HuH-7.5 (cell line): ENCODE measurements around the gene PYGB.

Experiments
- DNase-seq: peaks from one replicate; pipeline ENCODE4 v3.0.0; 2011; ENCODE audit warnings: low spot score

Gene PYGB

DNA sequence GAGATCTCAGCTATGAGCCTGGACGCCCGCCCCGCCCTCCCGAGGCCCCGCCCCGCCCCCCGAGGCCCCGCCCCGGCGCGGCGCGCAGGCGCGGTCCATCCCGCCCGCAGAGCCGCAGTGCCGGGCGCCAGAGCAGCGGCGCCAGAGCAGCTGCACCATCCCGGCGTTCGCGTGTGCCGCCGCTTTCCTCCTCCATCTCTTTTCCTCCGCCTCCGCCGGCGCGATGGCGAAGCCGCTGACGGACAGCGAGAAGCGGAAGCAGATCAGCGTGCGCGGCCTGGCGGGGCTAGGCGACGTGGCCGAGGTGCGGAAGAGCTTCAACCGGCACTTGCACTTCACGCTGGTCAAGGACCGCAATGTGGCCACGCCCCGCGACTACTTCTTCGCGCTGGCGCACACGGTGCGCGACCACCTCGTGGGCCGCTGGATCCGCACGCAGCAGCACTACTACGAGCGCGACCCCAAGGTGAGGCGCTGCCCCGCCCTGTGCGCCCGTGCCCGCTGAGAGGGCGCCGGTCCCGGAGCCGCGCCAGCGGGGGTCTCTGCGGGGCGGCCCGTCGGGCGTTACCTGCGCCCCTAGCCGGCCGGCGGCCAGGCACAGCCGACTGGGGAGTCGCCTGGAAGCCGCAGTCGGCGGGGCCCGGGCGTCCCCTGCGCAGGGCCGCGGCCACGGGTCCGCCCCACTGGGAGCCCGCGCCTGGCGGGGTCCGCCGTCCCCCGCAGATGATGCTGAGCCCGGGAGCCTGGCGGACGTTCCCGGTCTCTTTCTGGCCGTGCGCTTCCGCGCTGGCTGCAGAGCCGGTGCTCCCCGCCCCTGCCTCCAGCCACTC, at the start of gene PYGB:
TSS of gene PYGB (plus strand) at position 130 of the 830 bp plus-strand sequence. CDS start at position 224, 94 bp downstream.
- DNase-seq: peak; percentile 95

DNA sequence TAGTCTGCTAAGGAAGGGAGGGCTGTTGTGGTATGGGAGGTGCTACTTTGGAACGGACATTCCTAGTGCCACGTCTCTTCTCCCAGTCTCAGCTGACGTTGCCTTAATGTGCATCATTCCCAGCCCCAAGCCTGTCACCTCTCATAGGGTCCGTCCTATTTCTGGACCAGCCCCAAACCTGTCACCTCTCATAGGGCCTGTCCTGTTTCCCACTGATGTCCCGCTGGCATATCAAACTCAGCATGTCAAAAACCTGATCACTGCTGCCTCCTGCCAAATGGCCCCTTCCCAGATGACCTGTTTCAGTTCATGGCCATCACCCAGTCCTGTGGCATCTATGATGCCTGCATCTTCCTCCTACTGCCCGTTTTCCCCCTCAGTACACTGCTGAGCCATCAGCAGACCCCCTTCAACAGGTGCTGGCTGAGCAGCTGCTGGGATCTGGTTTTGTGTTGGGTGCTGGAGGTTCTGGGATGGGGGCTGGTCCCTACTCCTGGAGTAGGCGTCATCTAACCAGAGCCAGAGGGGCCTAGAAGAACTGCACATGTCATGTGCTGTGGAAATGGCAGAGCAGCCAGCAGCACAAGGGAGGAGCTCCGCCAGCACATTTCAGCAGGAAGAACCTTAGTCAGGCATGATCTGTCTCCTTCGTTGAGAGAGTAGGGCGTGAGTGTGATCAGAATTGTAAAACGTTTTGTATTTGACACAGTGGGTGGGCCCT, 49.1 kb upstream of the PYGB start:
- DNase-seq: no peak

DNA sequence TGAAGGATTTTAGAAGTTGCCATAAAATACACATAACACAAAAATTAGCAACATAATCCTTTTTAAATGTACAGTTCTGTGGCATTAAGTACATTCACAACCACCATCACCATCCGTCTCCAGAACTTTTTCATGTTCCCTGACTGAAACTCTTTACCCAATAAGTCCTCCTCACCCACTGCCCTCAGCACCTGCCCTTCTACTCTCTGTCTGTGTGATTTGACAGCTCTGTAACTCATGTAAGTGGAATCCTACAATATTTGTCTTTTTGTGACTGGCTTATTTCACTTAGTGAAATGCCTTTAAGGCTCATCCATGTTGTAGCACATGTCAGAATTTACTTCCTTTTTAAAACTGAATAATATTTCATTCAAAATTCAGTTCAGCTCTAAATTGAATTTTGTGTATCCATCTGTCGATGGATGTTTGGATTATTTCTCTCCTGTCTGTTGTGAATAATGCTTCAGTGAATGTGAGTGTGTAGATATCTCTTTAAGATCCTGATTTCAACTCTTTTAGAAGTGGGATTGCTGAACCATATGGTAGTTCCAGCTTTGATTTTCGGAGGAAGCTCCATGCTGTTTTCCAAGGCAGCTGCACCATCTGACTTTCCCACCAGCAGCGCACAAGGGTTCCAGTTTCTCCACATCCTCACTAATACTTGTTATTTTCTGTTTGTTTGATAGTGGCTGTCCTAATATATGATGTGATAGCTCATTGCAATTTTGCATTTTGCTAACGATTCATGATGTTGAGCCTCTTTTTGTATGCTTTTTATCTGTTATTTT, 48.2 kb upstream of the PYGB start:
- DNase-seq: no peak

DNA sequence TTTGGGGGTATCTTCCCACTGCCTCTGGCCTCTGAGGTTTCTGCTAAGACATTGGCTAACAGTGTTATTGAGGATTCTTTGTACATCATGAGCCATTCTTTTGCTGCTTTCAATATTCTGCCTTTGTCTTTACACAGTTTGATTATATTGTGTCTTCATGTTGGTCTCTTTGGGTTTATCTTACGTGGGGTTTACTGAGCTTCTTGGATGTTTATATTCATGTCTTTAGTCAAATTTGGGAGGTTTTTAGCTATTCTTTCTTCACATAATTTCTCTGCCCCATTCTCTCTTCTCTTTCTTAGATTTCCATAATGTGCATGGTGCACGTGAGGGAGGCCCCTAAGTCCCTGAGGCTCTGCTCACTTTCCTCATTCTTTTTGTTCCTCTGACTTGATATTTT, 44.8 kb upstream of the PYGB start:
- no peak for DNase-seq

DNA sequence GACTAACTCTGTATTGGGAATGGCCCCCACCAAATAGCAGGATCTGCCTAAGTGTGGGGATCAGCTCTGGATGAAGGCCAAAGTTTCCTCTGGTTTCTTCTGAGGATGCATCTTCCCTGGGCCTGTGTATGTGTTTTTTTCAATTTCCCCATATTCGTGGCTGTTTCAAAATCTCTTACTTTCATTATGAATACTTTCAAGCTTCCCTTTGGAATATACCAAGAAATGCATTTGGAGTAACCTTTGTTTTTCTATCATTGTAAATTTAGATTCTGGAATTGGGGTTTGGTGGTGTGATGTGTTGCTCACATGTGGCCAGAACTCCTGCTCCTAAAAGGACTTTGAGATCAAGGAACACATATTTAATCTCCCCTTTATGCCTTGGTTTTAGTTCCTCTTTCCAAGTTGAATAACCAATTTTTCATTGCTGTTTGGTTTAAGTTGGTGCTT, 44.0 kb upstream of the PYGB start:
- no peak for DNase-seq

DNA sequence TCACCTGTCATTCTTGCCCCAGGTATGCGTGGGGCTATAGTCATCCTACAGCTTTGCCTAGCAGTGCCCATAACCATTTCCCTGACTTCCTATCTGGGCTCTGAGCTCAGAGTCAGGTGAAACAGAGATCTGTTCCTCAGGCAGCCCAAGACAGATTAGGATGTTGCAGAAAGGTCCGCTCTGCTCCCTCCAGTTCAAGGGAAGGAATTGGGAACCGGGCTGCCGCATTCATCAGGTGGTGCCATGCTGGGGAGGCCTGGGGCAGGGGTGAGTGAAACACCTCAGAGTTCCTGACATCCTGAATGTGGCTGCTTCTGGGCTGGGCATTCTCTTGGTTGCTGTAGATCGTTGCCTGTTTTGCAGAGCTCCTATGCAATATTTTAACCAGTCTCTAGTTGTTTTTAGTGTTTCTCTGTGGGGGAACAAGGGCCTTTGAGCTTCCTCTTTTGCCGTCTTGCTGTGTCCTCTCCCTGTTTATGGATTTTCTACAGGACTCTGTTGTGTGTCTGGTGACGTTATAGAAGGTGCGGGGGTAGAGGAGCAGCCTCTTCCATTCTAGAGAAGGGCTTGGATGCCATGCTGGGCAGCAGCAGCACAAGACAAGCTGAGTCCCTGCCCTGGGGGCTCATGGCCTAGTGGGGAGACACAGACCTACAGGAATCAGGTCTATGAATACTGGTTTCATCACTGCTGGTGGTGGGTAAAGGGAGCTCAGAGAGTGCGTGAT, 43.2 kb upstream of the PYGB start:
- peak; percentile 5 for DNase-seq

DNA sequence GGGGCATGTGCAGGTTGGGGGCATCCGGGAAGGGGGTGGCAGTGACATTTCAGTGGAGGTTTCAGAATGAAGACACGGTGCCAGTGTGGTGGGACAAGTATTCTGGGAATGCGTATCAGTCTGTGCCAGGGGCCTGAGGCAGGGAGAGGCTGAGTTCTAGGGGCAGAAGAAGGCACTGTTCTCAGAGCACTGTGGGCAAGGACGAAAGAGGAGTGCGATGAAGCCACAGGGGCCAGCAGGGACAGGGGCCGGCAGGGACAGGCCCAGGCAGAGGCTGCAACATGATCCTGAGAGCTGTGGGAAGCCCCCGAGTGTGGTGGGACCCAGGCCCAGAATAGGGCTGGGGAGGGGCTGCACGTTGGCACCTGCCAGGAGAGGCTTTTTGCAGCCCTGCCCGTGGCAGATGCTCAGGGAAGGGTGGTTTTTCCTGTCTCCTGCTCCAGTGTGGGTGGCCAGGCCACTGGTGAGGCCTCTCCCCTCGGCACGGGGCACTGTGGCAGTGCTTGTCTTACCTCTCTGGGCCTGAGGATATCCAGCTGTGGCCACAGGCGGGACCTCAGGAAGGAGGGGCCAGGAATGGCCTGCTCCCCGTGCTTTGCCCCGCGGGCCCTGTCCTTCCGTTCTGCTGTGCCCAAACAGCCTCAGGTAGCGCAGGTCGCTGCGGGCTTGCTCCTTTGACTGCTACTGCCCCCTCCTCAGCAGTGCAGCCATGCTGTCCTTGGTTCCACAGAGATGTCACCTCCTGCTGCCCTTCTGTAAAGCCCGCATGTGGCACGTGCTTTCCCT, 42.4 kb upstream of the PYGB start:
- DNase-seq: no peak

DNA sequence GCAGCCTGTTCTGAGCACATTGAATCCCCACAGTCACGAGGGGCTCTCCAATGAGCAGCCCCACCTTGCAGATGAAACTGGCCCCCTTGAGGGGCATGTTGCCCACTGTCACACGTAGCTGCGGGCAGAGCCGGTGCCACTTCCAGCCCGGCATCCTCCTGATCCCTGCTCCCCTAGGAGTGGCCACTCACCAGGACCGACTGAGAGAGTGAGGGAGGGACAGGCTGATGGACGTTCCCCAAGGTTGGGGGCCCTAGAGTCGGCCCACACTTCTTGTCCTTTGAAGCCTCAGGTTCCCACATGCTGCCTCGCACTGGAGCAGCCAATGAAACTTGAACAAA, 41.9 kb upstream of the PYGB start:
- DNase-seq: no peak

DNA sequence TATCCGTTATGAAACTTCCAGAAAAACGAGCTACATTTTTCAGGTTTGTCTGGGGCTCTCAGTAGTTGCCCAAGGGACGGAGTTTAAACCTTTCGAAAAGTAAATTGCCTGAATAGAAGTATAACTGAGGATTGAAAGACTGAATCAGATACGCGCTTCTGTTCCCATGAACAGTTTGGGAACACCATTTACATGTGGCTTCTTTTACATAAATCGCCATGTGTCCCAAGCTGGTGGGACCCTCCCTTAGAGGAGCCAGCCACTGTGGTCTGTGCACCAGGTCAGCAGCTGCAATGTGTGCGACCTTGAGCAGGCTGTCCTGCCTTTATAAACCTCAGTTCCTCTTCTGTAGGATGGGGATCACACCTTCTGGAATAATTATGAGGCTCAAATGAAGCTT, 41.3 kb upstream of the PYGB start:
- no peak for DNase-seq

DNA sequence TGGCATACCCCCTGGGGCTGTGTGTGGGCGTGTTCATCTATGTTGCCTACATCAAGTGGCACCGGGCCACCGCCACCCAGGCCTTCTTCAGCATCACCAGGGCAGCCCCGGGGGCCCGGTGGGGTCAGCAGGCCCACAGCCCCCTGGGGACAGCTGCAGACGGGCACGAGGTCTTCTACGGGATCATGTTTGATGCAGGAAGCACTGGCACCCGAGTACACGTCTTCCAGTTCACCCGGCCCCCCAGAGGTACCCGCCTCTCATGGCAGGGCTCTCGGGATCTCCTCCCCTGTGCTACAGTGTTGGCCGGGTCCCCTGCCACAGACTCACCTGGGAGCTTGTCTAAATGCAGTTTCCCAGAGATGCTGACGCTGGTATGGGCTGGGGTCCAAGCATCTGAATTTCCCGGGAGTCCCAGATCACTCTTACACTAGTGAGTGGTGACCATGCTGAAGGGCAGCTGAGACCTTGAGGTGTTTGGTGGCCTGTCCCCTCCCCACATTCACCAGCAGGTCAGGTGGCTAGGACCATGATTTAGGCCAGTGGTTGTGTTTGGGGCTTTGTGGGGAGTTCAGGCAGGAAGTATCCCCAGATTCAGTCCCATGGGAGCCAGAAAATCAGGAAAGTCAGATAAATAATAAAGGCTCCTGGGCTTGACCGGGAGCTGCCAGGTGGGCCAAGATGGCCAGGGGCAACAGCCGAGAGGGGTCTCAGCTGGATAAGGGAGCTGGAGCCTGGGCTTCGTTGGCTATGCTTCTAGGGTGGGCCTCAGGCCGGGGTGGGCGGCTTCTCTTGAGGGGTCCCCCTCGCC, 40.5 kb upstream of the PYGB start:
- DNase-seq: no peak

DNA sequence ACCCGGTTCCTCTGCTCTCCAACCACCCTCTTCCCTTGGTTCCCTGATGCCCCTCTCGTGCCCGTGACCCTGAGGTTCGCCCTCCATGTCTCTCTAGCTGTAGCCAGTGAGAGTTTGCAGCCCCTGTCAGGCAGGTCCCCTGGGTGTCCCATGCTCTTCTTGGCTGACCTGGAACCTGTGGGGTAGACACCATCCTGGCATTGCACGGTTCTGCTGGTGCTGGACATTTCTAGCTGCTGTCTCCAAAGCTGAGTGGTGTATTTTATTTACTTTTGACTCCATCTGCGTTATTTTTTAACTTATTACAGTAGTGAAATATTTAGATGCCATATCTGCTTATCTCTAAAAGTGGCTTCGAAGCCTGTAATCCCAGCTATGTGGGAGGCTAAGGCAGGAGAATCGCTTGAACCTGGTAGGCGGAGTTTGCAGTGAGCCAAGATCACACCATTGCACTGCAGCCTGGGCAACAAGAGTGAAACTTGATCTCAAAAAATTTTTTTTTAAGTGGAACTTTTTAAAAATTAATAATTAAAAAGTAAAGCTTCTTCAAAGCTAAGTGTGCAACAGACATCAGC, 39.8 kb upstream of the PYGB start:
- no peak for DNase-seq

DNA sequence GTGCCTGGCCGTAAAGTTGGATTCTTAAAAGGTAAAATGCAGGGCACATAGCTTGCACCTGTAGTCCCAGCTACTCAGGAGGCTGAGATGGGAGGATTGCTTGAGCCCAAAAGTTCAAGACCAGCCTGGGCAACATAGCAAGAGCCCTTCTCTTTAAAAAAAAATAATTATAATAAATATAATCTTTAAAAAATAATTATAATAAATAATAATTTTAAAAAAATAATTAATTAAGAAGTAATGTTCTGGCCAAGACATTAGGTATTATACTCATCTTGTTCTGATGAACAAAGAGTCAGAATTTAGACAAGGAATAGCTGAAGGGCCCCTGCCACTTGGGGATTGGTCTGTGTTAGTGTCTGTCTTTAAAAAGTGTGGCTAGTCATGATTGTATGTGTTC, 38.5 kb upstream of the PYGB start:
- DNase-seq: no peak

DNA sequence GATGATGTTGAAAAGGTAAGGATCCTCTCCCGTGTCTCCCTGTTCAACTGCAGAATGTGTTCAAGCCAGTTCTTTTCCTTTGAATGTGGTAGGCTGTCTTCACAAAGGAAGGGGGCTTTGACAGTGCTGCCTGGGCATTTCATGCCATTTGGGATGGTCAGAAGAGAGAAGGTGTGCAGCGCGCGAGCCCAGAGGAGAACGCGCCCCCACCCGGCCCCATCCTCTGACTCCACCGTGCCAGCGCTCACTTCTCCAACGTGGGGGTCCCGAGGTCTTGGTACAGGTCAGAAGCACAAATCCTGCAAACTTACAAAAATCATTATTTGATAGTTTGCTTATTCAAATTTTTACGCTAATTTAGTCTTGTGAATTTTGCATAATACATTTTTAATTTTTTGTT, 38.0 kb upstream of the PYGB start:
- DNase-seq: no peak

DNA sequence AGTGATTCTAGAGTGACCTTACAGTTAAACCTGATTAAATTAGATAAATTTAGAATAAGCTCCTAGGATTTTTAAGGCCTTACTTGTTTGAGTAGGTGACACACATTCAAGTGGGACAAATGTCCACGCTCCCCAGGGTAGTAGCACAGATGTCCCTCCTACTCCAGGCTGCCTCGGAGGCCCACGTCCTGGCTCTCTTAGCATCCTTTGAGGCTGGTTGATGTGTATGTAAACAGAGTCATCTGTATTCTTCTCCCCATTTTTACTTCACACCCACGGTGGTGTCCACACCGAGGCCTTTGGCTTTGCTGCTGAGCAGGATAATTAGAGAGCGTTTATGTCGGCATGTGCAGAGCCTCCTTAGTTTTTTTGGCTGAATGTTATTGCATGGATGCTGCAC, 36.6 kb upstream of the PYGB start:
- DNase-seq: no peak

DNA sequence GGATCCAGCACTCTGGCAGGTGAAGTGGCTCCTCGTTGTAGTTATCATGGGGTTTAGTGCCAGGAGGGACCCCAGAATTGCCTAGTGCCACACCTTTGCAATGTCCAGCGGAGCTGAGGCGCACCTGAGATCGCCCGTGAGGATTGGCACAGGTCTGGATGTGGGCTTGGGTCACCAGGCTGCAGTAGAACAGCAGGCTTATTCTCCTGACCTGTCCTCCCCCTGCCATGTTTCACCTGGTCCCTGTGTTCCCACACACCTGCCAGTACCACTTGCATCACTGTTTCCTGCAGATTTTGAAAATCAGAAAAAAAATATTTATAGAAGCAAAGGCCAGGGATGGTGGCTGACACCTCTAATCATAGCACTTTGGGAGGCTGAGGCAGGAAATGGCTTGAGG, 35.6 kb upstream of the PYGB start:
- no peak for DNase-seq

DNA sequence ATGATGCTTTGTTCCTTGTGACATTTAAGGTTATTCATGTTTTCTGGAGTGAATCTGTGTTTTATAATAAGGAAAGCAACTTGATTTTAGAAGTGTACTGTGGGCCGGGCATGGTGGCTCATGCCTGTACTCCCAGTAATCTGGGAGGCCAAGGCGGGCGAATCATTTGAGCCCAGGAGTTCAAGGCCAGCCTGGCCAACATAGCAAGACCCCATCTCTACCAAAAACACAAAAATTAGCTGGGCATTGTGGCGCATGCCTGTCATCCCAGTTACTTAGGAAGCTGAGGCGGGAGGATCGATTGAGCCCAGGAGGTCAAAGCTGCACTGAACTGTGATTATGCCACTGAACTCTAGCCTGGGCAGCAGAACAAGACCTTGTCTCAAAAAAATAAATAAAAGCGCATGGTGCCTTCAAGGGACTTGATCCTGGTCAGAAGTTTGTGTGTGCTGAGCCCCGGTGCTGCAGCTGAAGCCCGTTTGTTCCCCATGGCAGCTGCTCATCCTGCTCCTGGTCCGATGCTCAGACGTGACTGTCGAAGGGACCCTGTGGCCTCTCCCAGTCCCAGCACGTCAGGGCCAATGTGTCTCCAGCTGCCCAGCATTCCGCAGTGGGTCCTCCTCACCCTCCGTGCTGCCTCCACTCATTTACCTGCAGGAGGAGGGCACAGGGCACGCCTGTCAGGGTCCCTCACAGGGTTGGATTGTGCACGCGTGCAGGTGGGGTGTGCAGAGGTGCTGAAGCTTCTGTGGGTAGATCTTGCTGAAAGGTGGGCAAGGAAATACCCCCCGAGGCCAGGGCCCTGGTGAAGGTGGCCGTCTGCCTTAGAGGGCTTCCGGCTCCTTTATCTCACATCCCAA, 34.1 kb upstream of the PYGB start:
- no peak for DNase-seq

DNA sequence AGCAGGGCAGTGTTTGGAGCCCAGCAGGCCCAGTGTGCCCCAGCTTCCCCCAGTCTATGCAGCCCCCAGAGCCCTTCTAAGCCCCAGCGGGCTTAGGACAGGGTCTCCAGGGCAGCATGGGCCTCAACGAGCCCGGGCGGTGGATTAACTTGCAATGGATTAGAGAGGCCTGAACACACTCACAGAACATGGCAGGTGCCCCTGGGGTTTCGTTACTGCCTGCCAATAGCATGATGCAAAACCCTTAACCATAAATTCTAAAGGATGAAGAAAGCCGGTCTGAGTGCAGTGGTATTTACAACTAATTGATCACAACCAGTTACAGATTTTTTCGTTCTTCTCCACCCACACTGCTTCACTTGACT, 33.5 kb upstream of the PYGB start:
- DNase-seq: no peak

DNA sequence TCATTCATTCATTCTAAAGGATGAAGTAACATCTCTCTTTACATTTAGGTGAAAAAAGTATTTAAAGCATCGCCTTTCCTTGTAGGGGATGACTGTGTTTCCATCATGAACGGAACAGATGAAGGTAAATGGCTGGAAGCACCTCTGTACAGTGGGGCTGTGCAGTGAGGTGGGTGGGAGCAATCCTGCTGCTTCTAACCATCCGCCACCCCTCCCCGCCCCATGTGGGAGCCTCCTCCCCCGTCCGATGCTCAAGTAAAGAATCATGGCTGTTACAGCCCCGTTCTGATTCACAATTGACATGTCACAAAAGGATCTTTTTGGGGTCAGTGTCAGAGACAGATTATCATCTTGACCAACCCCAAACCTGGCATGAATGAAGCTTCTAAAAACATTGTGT, 33.1 kb upstream of the PYGB start:
- DNase-seq: no peak

DNA sequence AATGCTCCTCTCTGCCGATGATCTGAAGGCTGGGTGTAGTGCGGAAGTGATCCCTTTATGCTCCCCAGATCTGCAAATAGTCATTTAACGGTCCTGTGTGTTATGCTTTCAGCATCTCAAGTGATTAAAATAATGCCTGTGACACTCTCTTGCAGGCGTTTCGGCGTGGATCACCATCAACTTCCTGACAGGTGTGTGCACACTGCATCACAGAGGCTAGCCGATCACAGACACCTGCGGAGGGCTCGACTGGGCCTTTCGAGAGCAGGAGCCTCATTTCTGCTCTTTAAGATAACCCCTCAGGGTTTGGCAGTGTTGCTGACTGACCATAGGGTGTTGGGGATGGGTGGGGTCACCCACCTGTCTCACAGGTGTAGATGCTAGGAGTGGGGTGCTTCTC, 32.4 kb upstream of the PYGB start:
- DNase-seq: no peak
